ENCODE measurements around the gene RBM14. TPM values are rescaled to one million over a fixed set of nuclear protein-coding genes. Genes with fewer than 3 reads are reported as not detected.

Gene RBM14
- total and polyA plus RNA-seq, 3 donors from 2014 or later: 85.2 to 149 (median 146) TPM

DNA sequence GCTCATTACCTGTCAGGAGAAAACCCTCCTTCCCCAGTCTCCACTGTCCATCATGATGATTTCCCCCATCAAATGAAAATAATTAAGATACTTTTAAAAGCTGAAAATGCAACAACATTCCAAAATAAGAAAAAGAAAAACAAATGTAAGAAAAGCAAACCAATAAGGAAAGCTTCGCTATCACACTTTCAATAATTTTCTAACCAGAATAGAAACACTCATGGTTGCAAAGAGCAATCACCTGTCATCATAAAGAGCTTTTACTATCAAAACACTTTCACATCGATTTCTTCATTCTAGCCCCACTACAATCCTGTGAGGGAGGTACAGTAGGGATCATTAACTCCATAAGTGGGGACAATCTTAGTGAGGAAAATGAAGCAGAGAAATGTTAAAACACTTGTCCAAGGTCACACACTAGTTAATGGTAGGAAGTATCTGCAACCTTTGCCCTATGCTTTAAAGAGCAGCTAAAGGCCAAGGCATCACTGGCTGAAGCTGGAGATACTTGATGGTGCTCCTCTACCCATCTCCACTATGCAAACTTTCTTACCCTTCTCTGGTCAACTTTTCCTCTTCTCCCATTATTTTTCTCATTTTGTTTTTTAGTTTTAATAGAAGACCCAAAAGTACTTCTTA is 58.7 kb downstream of the RBM14 start:
- TF ChIP-seq POLR2A (IDR thresholded peaks at IDR 0.05): no peak
- TF ChIP-seq, protein P1, sequence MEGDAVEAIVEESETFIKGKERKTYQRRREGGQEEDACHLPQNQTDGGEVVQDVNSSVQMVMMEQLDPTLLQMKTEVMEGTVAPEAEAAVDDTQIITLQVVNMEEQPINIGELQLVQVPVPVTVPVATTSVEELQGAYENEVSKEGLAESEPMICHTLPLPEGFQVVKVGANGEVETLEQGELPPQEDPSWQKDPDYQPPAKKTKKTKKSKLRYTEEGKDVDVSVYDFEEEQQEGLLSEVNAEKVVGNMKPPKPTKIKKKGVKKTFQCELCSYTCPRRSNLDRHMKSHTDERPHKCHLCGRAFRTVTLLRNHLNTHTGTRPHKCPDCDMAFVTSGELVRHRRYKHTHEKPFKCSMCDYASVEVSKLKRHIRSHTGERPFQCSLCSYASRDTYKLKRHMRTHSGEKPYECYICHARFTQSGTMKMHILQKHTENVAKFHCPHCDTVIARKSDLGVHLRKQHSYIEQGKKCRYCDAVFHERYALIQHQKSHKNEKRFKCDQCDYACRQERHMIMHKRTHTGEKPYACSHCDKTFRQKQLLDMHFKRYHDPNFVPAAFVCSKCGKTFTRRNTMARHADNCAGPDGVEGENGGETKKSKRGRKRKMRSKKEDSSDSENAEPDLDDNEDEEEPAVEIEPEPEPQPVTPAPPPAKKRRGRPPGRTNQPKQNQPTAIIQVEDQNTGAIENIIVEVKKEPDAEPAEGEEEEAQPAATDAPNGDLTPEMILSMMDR (IDR thresholded peaks at IDR 0.05): no peak
- Histone ChIP-seq H3K36me3 (ENCODE audit: low read depth, missing control alignments) (no peaks in the 10 kb centered on the region), H3K4me1 (peaks cover 14% of the 10 kb centered on the region), H3K27ac (no peak overlapping the region), H3K27me3 (no peaks in the 10 kb centered on the region), H3K4me3 (no peak overlapping the region), H3K9me3 (no peaks in the 10 kb centered on the region)
- 72 to 82% methylated on average over 2 of the region's 2 CpGs for WGBS, 2 donors
- no peak for DNase-seq
- intact Hi-C loops (cut with DNase I; ENCODE audit: low total_unique reads): loop anchor here (5.0 to 10.0 kb wide), 3 partner anchors 38 to 190 kb away; partner anchors contain the start of genes DPP3 and RBM4

DNA sequence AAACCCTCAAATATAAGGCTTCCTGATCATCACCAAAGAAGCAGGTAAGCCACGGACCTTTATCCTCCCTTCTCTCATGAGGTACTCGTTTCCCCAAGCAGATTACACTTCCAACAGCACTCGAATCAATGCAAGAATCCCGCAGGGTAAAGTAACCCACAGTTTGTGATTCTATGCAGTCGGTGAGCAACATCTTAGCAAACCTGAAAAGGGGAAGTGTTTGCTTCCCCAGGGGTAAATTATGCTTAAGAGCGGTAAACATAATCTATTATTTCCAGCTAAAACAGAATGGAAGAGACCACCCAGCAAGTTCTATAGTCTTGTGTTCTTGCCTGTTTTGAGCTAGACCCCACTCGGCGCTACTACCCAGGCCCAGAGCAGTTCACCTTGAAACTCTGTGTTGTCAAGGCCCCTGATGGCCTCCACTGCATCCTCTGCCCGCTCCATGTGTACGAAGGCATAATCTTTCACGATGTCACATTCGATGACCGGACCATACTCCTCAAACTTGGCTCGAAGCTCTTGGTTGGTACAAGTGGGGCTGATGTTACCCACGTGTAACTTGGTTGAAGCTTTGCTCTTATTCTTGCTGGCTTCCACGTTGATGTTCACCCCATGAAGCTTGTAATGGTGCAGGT is 60.0 kb downstream of the RBM14 start:
- TF ChIP-seq, protein P1 (IDR thresholded peaks at IDR 0.05): no peak
- no peak for TF ChIP-seq POLR2A (IDR thresholded peaks at IDR 0.05)
- Histone ChIP-seq H3K27me3 (no peaks in the 10 kb centered on the region), H3K9me3 (no peaks in the 10 kb centered on the region), H3K36me3 (ENCODE audit: low read depth, missing control alignments) (no peaks in the 10 kb centered on the region), H3K4me1 (peaks cover 14% of the 10 kb centered on the region), H3K4me3 (no peak overlapping the region), H3K27ac (no peak overlapping the region)
- intact Hi-C loops (cut with DNase I; ENCODE audit: low total_unique reads): loop anchor here (5.0 to 10.0 kb wide), 3 partner anchors 39 to 192 kb away; partner anchors contain the start of genes DPP3 and RBM4
- WGBS, 2 donors: 56 to 64% methylated on average over 16 of the region's 16 CpGs
- no peak for DNase-seq

Small RNAs within 50 kb of the gene (small RNA-seq; reads per million reads assigned to genes)
- gene RNU4-39P: 0 reads per million in 2 donors

Other genes with a start within 250 kb of the RBM14 start
- 1 to 10 TPM; 1.6 to 3.1 TPM for gene SLC29A2, start 244.9 kb upstream of the RBM14 start, total RNA-seq
- gene SLC29A2, start 244.9 kb upstream of the RBM14 start, polyA plus RNA-seq (ENCODE audit: insufficient read depth, low read depth, low replicate concordance): 1.2 TPM
- gene NPAS4, start 195.6 kb upstream of the RBM14 start, total RNA-seq: 1 to 10 TPM in 1 of 2 donors, under 1 TPM in 1; 0.50 to 1.4 TPM
- 0.09 TPM for gene NPAS4, start 195.6 kb upstream of the RBM14 start, polyA plus RNA-seq (ENCODE audit: insufficient read depth, low read depth, low replicate concordance)
- gene MRPL11, start 177.8 kb upstream of the RBM14 start, total RNA-seq: 10 to 100 TPM; 21.2 to 23.7 TPM
- 50.0 TPM for gene MRPL11, start 177.8 kb upstream of the RBM14 start, polyA plus RNA-seq (ENCODE audit: insufficient read depth, low read depth, low replicate concordance)
- gene PELI3, start 149.7 kb upstream of the RBM14 start, total RNA-seq: 10 to 100 TPM; 13.0 to 17.7 TPM
- gene PELI3, start 149.7 kb upstream of the RBM14 start, polyA plus RNA-seq (ENCODE audit: insufficient read depth, low read depth, low replicate concordance): 10.2 TPM
- 10 to 100 TPM; 29.3 to 31.0 TPM for gene DPP3, start 136.2 kb upstream of the RBM14 start, total RNA-seq
- gene DPP3, start 136.2 kb upstream of the RBM14 start, polyA plus RNA-seq (ENCODE audit: insufficient read depth, low read depth, low replicate concordance): 24.8 TPM
- gene BBS1, start 106.0 kb upstream of the RBM14 start, total RNA-seq: 10 to 100 TPM; 86.1 to 89.3 TPM
- 42.9 TPM for gene BBS1, start 106.0 kb upstream of the RBM14 start, polyA plus RNA-seq (ENCODE audit: insufficient read depth, low read depth, low replicate concordance)
- gene ZDHHC24, start 70.6 kb upstream of the RBM14 start, total RNA-seq: 10 to 100 TPM; 20.7 to 23.3 TPM
- 9.2 TPM for gene ZDHHC24, start 70.6 kb upstream of the RBM14 start, polyA plus RNA-seq (ENCODE audit: insufficient read depth, low read depth, low replicate concordance)
- 1 to 10 TPM; 1.7 to 4.0 TPM for gene ACTN3, start 69.7 kb upstream of the RBM14 start, total RNA-seq
- gene ACTN3, start 69.7 kb upstream of the RBM14 start, polyA plus RNA-seq (ENCODE audit: insufficient read depth, low read depth, low replicate concordance): 6.8 TPM
- gene CTSF, start 48.0 kb upstream of the RBM14 start, total RNA-seq: 100 to 1,000 TPM; 125 to 164 TPM
- gene CTSF, start 48.0 kb upstream of the RBM14 start, polyA plus RNA-seq (ENCODE audit: insufficient read depth, low read depth, low replicate concordance): 242 TPM
- 10 to 100 TPM; 14.4 to 26.3 TPM for gene CCDC87, start 23.6 kb upstream of the RBM14 start, total RNA-seq
- 37.2 TPM for gene CCDC87, start 23.6 kb upstream of the RBM14 start, polyA plus RNA-seq (ENCODE audit: insufficient read depth, low read depth, low replicate concordance)
- 10 to 100 TPM; 70.7 to 83.2 TPM for gene CCS, start 23.4 kb upstream of the RBM14 start, total RNA-seq
- gene CCS, start 23.4 kb upstream of the RBM14 start, polyA plus RNA-seq (ENCODE audit: insufficient read depth, low read depth, low replicate concordance): 67.5 TPM
- 100 to 1,000 TPM in 1 of 2 donors, 10 to 100 TPM in 1; 95.2 to 123 TPM for gene RBM4, start 22.1 kb downstream of the RBM14 start, total RNA-seq
- gene RBM4, start 22.1 kb downstream of the RBM14 start, polyA plus RNA-seq (ENCODE audit: insufficient read depth, low read depth, low replicate concordance): 137 TPM
- gene RBM4B, start 61.3 kb downstream of the RBM14 start, total RNA-seq: 10 to 100 TPM; 35.0 to 35.7 TPM
- 35.2 TPM for gene RBM4B, start 61.3 kb downstream of the RBM14 start, polyA plus RNA-seq (ENCODE audit: insufficient read depth, low read depth, low replicate concordance)
- 100 to 1,000 TPM; 116 to 239 TPM for gene SPTBN2, start 112.6 kb downstream of the RBM14 start, total RNA-seq
- 159 TPM for gene SPTBN2, start 112.6 kb downstream of the RBM14 start, polyA plus RNA-seq (ENCODE audit: insufficient read depth, low read depth, low replicate concordance)
- gene RCE1, start 226.8 kb downstream of the RBM14 start, total RNA-seq: 10 to 100 TPM; 54.3 to 56.9 TPM
- gene RCE1, start 226.8 kb downstream of the RBM14 start, polyA plus RNA-seq (ENCODE audit: insufficient read depth, low read depth, low replicate concordance): 26.4 TPM
- gene LRFN4, start 240.4 kb downstream of the RBM14 start, total RNA-seq: 10 to 100 TPM; 23.2 to 24.6 TPM
- 27.2 TPM for gene LRFN4, start 240.4 kb downstream of the RBM14 start, polyA plus RNA-seq (ENCODE audit: insufficient read depth, low read depth, low replicate concordance)

All from testis (tissue), 3 donors.